GM12892 (cell line): Measurements from ENCODE around the gene TTC13.

Experiments used
- POLR2A ChIP-seq: IDR thresholded peaks from 2 replicates; pipeline ENCODE4 v1.6.1; 2011; ENCODE audit warnings: low read depth, low read length, control low read depth
- POLR2AphosphoS5 ChIP-seq: IDR thresholded peaks from 2 replicates; pipeline ENCODE4 v1.6.1; 2011; ENCODE audit warnings: low read depth, low read length, control low read depth
- TAF1 ChIP-seq: IDR thresholded peaks from 2 replicates; pipeline ENCODE4 v1.6.1; 2011; ENCODE audit warnings: low read depth, mild to moderate bottlenecking, control low read depth, low read length, borderline replicate concordance

GRCh38 chr1:230975636-230976035 lies 3.0 kb downstream of the TTC13 start:
- TF ChIP-seq POLR2A: no peak
- no peak for TF ChIP-seq TAF1
- no peak for TF ChIP-seq POLR2AphosphoS5
